ENCODE results near the gene NEB.

The NEB gene

GRCh38 chr2:151670346-151670745 is 63.9 kb downstream of the NEB start:
- no peak overlapping the region for H3K4me2 ChIP-seq (ENCODE audit: low read depth, low read length)
- H2AFZ ChIP-seq (ENCODE audit: low read length): no peak overlapping the region
- no peaks in the 10 kb centered on the region for H3K4me1 ChIP-seq (ENCODE audit: low read length)
- no peak overlapping the region for H3K27ac ChIP-seq (ENCODE audit: low read length)
- H3F3A ChIP-seq (ENCODE audit: insufficient read depth, low read length): no peaks in the 10 kb centered on the region
- no peak overlapping the region for H3K4me3 ChIP-seq (ENCODE audit: low read length)
- DNase-seq: no peak
- H3K36me3 ChIP-seq (replicated peaks; ENCODE audit: insufficient read depth, low read length): no peaks in the 10 kb centered on the region
- no peaks in the 10 kb centered on the region for H3K79me2 ChIP-seq (ENCODE audit: low read length)
- no peaks in the 10 kb centered on the region for H3K27me3 ChIP-seq (replicated peaks; ENCODE audit: insufficient read depth, low read length)
- TF ChIP-seq EZH2 (optimal IDR thresholded peaks at IDR 0.05; ENCODE audit: low read depth, low read length): no peak
- no peaks in the 10 kb centered on the region for H3K9me3 ChIP-seq (replicated peaks; ENCODE audit: insufficient read depth, low read length)
- H4K20me1 ChIP-seq (ENCODE audit: insufficient read depth, low read length): no peaks in the 10 kb centered on the region
- H3K9me2 ChIP-seq (replicated peaks; ENCODE audit: insufficient read depth, low read length): no peaks in the 10 kb centered on the region
- no peak overlapping the region for H3K9ac ChIP-seq (ENCODE audit: low read length)

- Histone ChIP-seq H3K4me1 (ENCODE audit: low read length) (no peaks in the 10 kb centered on the region), H3K36me3 (replicated peaks; ENCODE audit: insufficient read depth, low read length) (no peaks in the 10 kb centered on the region), H3K9me2 (replicated peaks; ENCODE audit: insufficient read depth, low read length) (no peaks in the 10 kb centered on the region), H3K4me2 (ENCODE audit: low read depth, low read length) (no peak overlapping the region), H4K20me1 (ENCODE audit: insufficient read depth, low read length) (no peaks in the 10 kb centered on the region), H3K9ac (ENCODE audit: low read length) (no peak overlapping the region), H3K4me3 (ENCODE audit: low read length) (no peak overlapping the region), H3K79me2 (ENCODE audit: low read length) (no peaks in the 10 kb centered on the region), H3K9me3 (replicated peaks; ENCODE audit: insufficient read depth, low read length) (no peaks in the 10 kb centered on the region), H3F3A (ENCODE audit: insufficient read depth, low read length) (no peaks in the 10 kb centered on the region), H3K27ac (ENCODE audit: low read length) (no peak overlapping the region), H3K27me3 (replicated peaks; ENCODE audit: insufficient read depth, low read length) (no peaks in the 10 kb centered on the region), H2AFZ (ENCODE audit: low read length) (no peak overlapping the region)
- DNase-seq: no peak
- TF ChIP-seq EZH2 (optimal IDR thresholded peaks at IDR 0.05; ENCODE audit: low read depth, low read length) (no peak), EZH2phosphoT487 (IDR thresholded peaks at IDR 0.05; ENCODE audit: low read length) (no peak), CTCF (IDR thresholded peaks at IDR 0.05; ENCODE audit: low read length) (no peak)
Measured at GRCh38 chr2:151669585-151670081, 64.6 kb downstream of the NEB start.

- no peak overlapping the region for H3K4me2 ChIP-seq (ENCODE audit: low read depth, low read length)
- H3K4me1 ChIP-seq (ENCODE audit: low read length): no peaks in the 10 kb centered on the region
- no peaks in the 10 kb centered on the region for H3K79me2 ChIP-seq (ENCODE audit: low read length)
- TF ChIP-seq EZH2 (optimal IDR thresholded peaks at IDR 0.05; ENCODE audit: low read depth, low read length): no peak
- no peak for TF ChIP-seq CTCF (IDR thresholded peaks at IDR 0.05; ENCODE audit: low read length)
- no peak for TF ChIP-seq EZH2phosphoT487 (IDR thresholded peaks at IDR 0.05; ENCODE audit: low read length)
- no peak overlapping the region for H2AFZ ChIP-seq (ENCODE audit: low read length)
- H3K4me3 ChIP-seq (ENCODE audit: low read length): no peak overlapping the region
- no peaks in the 10 kb centered on the region for H3F3A ChIP-seq (ENCODE audit: insufficient read depth, low read length)
- H3K27ac ChIP-seq (ENCODE audit: low read length): no peak overlapping the region
- H3K9me2 ChIP-seq (replicated peaks; ENCODE audit: insufficient read depth, low read length): no peaks in the 10 kb centered on the region
- no peaks in the 10 kb centered on the region for H3K36me3 ChIP-seq (replicated peaks; ENCODE audit: insufficient read depth, low read length)
- no peak for DNase-seq
- no peak overlapping the region for H3K9ac ChIP-seq (ENCODE audit: low read length)
- no peaks in the 10 kb centered on the region for H4K20me1 ChIP-seq (ENCODE audit: insufficient read depth, low read length)
- H3K9me3 ChIP-seq (replicated peaks; ENCODE audit: insufficient read depth, low read length): no peaks in the 10 kb centered on the region
- H3K27me3 ChIP-seq (replicated peaks; ENCODE audit: insufficient read depth, low read length): no peaks in the 10 kb centered on the region
Measured at GRCh38 chr2:151668737-151669136, 65.5 kb downstream of the NEB start.

- Histone ChIP-seq H3K27ac (ENCODE audit: low read length) (no peak overlapping the region), H3K27me3 (replicated peaks; ENCODE audit: insufficient read depth, low read length) (no peaks in the 10 kb centered on the region), H3K4me3 (ENCODE audit: low read length) (no peak overlapping the region), H3K9me3 (replicated peaks; ENCODE audit: insufficient read depth, low read length) (no peaks in the 10 kb centered on the region), H3K4me2 (ENCODE audit: low read depth, low read length) (no peak overlapping the region), H3K9ac (ENCODE audit: low read length) (no peak overlapping the region), H4K20me1 (ENCODE audit: insufficient read depth, low read length) (no peaks in the 10 kb centered on the region), H3K79me2 (ENCODE audit: low read length) (no peaks in the 10 kb centered on the region), H3K9me2 (replicated peaks; ENCODE audit: insufficient read depth, low read length) (no peaks in the 10 kb centered on the region), H3F3A (ENCODE audit: insufficient read depth, low read length) (no peaks in the 10 kb centered on the region), H3K36me3 (replicated peaks; ENCODE audit: insufficient read depth, low read length) (no peaks in the 10 kb centered on the region), H2AFZ (ENCODE audit: low read length) (no peak overlapping the region), H3K4me1 (ENCODE audit: low read length) (no peaks in the 10 kb centered on the region)
- DNase-seq: no peak
- TF ChIP-seq EZH2 (optimal IDR thresholded peaks at IDR 0.05; ENCODE audit: low read depth, low read length): no peak
- TF ChIP-seq EZH2phosphoT487 (IDR thresholded peaks at IDR 0.05; ENCODE audit: low read length): no peak
- TF ChIP-seq CTCF (IDR thresholded peaks at IDR 0.05; ENCODE audit: low read length): no peak
Measured at GRCh38 chr2:151665959-151666358, 68.3 kb downstream of the NEB start.

All from MM.1S (cell line).